Neural progenitor cell (in vitro differentiated cells): ENCODE results near the gene FBXL22. TPM values are rescaled to one million over a fixed set of nuclear protein-coding genes. Genes with fewer than 3 reads are reported as not detected.

Experiments
- DNase-seq: peaks from one replicate; pipeline ENCODE4 v3.0.0-alpha.2; 2016; ENCODE audit warnings: low spot score
- H2AFZ ChIP-seq: fragments of 200-600 bp; sonication (generic); replicated peaks from 2 replicates; pipeline ENCODE4 v1.6.1; 2016; ENCODE audit warnings: antibody characterized with exemption
- H3F3A ChIP-seq: fragments of 200-600 bp; sonication (generic); 2 replicates; pipeline ENCODE4 v1.6.1; 2016; ENCODE audit warnings: antibody characterized with exemption, low read depth
- H3K27ac ChIP-seq: fragments of 200-600 bp; sonication (generic); 2 replicates; pipeline ENCODE4 v1.5.1; 2016; ENCODE audit warnings: mild to moderate bottlenecking
- H3K27me3 ChIP-seq: fragments of 200-600 bp; sonication (generic); 2 replicates; pipeline ENCODE4 v1.6.1; 2016; ENCODE audit warnings: mild to moderate bottlenecking, moderate library complexity
- H3K36me3 ChIP-seq: fragments of 200-600 bp; sonication (generic); 2 replicates; pipeline ENCODE4 v1.5.1; 2016
- H3K4me1 ChIP-seq: fragments of 200-600 bp; sonication (generic); 2 replicates; pipeline ENCODE4 v1.6.1; 2016; ENCODE audit warnings: mixed run types
- H3K4me2 ChIP-seq: fragments of 200-600 bp; sonication (generic); 2 replicates; pipeline ENCODE4 v1.6.1; 2016
- H3K4me3 ChIP-seq: fragments of 200-600 bp; sonication (generic); 2 replicates; pipeline ENCODE4 v1.5.1; 2016
- H3K79me2 ChIP-seq: fragments of 200-600 bp; sonication (generic); 2 replicates; pipeline ENCODE4 v1.6.1; 2016; ENCODE audit warnings: low read depth
- H3K9ac ChIP-seq: fragments of 200-600 bp; sonication (generic); 2 replicates; pipeline ENCODE4 v1.6.1; 2016
- H3K9me3 ChIP-seq: fragments of 200-600 bp; sonication (generic); 2 replicates; pipeline ENCODE4 v1.5.1; 2016; ENCODE audit warnings: low read depth
- H4K20me1 ChIP-seq: fragments of 200-600 bp; sonication (generic); 2 replicates; pipeline ENCODE4 v1.6.1; 2016; ENCODE audit warnings: low read depth
- H3K27ac Mint-ChIP-seq: 3 replicates; pipeline ENCODE4 v1.8.0; 2021; ENCODE audit warnings: mixed read lengths
- H3K27me3 Mint-ChIP-seq: 2 replicates; pipeline ENCODE4 v1.8.0; 2022; ENCODE audit warnings: low read depth, mild to moderate bottlenecking, inconsistent platforms, moderate library complexity, mixed read lengths; ENCODE audit not compliant: insufficient read depth
- H3K36me3 Mint-ChIP-seq: 3 replicates; pipeline ENCODE4 v1.8.0; 2021; ENCODE audit warnings: mixed read lengths
- H3K4me1 Mint-ChIP-seq: 3 replicates; pipeline ENCODE4 v1.8.0; 2021; ENCODE audit warnings: mixed read lengths
- H3K4me3 Mint-ChIP-seq: 3 replicates; pipeline ENCODE4 v1.8.0; 2021; ENCODE audit warnings: mild to moderate bottlenecking, moderate library complexity, mixed read lengths
- H3K9me3 Mint-ChIP-seq: 3 replicates; pipeline ENCODE4 v1.8.0; 2020; ENCODE audit warnings: mixed read lengths
- CTCF ChIP-seq: fragments of 200-600 bp; sonication (generic); IDR thresholded peaks from 2 replicates; pipeline ENCODE4 v1.5.1; 2017; ENCODE audit warnings: antibody characterized with exemption, mild to moderate bottlenecking
- EZH2 ChIP-seq: fragments of 200-600 bp; sonication (generic); IDR thresholded peaks from 2 replicates; pipeline ENCODE4 v1.6.1; 2017; ENCODE audit warnings: antibody characterized with exemption, mild to moderate bottlenecking, moderate library complexity
- EZH2phosphoT487 ChIP-seq: fragments of 200-600 bp; sonication (generic); IDR thresholded peaks from 2 replicates; pipeline ENCODE4 v1.6.1; 2017; ENCODE audit warnings: antibody characterized with exemption
- total RNA-seq: library from RNA; depleted of rRNA; stranded (reverse); fragments of >200 nt; gene quantifications from 2 replicates; pipeline ENCODE4 v1.2.3, GENCODE V29; 2015; ENCODE audit warnings: low replicate concordance

FBXL22 gene
- total RNA-seq, 1 donor from 2014 or later, result 0.71 TPM

DNA sequence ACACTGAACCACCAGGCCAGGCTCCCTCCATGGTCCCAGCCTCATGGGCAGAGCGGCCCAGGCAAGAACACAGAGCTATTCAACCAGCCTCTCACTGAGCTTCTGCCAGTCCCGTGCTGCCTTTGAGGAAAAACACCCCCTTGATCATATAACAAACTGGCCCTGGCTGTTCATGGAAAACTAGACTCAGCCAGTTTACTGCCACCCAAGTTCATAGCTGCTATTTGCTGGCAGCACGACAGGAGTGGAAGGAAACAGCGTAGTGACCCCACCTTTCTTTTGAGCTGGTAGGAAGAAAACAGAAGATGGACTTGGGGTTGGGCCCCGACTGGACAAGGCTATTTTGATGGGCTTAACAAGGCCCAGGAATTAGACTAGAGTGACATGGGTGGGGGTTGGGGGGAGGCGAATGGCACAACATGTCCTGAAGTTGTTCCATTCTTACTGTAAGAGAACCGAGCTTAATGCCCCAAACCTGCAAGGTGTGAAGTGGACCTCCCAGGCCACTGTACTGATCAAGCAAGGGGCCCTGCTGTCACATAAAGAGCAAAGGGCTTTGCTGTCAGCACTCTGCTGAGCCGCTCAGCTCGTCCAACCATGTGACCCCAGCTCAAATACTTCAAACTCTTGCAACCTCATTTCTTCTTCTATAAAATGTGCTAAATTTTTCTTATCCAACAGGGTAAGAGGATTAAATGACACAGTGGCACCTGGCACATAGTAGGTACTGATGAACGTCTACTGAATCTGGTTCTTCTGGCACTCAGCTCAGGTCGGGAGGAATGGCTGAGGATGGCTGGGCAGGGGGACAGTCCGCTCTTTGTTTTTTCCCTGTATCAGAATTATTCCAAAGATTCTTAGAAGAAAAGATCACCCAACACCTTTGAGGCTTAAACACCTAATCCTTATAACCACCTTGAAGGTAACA is 1.6 kb downstream of the FBXL22 start:
- peaks cover 42% of the 10 kb centered on the region for H3K4me1 Mint-ChIP-seq

GRCh38 chr15:63599401-63600000 is 2.3 kb downstream of the FBXL22 start:
- Histone ChIP-seq H3F3A (peaks cover 36% of the 10 kb centered on the region), H3K4me3 (peak overlapping the region; percentile 62), H2AFZ (peak overlapping the region; percentile 84), H3K9ac (no peak overlapping the region), H4K20me1 (no peaks in the 10 kb centered on the region), H3K9me3 (no peaks in the 10 kb centered on the region), H3K4me1 (peaks cover 36% of the 10 kb centered on the region), H3K4me2 (peak overlapping the region; percentile 92), H3K27ac (no peak overlapping the region), H3K36me3 (no peaks in the 10 kb centered on the region), H3K79me2 (no peaks in the 10 kb centered on the region), H3K27me3 (peaks cover 27% of the 10 kb centered on the region)
- Mint-ChIP-seq H3K9me3 (no peaks in the 10 kb centered on the region), H3K4me3 (peak overlapping the region; percentile 78), H3K36me3 (peaks cover 2% of the 10 kb centered on the region), H3K27ac (peak overlapping the region; percentile 64), H3K27me3 (peaks cover 22% of the 10 kb centered on the region), H3K4me1 (peaks cover 42% of the 10 kb centered on the region)
- no peak for TF ChIP-seq EZH2phosphoT487
- peak; percentile 44 for TF ChIP-seq CTCF
- DNase-seq, result peak; percentile 48

More for the DNA sequence above, 1.6 kb downstream of the FBXL22 start:
- Mint-ChIP-seq H3K9me3 (no peaks in the 10 kb centered on the region), H3K27ac (peak overlapping the region; percentile 88), H3K4me3 (peak overlapping the region; percentile 65), H3K27me3 (peaks cover 22% of the 10 kb centered on the region), H3K36me3 (peaks cover 6% of the 10 kb centered on the region)
- no peaks in the 10 kb centered on the region for H3K36me3 ChIP-seq
- no peak overlapping the region for H2AFZ ChIP-seq
- H3K9me3 ChIP-seq, result no peaks in the 10 kb centered on the region
- H3K4me3 ChIP-seq, result no peak overlapping the region
- no peaks in the 10 kb centered on the region for H4K20me1 ChIP-seq
- H3F3A ChIP-seq, result peaks cover 32% of the 10 kb centered on the region
- no peak overlapping the region for H3K27ac ChIP-seq
- TF ChIP-seq EZH2, result no peak
- TF ChIP-seq CTCF, result no peak
- no peak for TF ChIP-seq EZH2phosphoT487
- H3K4me2 ChIP-seq, result no peak overlapping the region
- DNase-seq, result peak; percentile 28
- H3K79me2 ChIP-seq, result no peaks in the 10 kb centered on the region
- no peak overlapping the region for H3K9ac ChIP-seq
- peaks cover 29% of the 10 kb centered on the region for H3K4me1 ChIP-seq
- peaks cover 27% of the 10 kb centered on the region for H3K27me3 ChIP-seq

- Histone ChIP-seq H3K27ac (no peak overlapping the region), H3K9me3 (no peaks in the 10 kb centered on the region), H4K20me1 (no peaks in the 10 kb centered on the region), H3K79me2 (no peaks in the 10 kb centered on the region), H2AFZ (peak overlapping the region; percentile 84), H3K4me3 (peak overlapping the region; percentile 62), H3K27me3 (peaks cover 27% of the 10 kb centered on the region), H3K4me1 (peaks cover 36% of the 10 kb centered on the region), H3K4me2 (peak overlapping the region; percentile 92), H3K36me3 (no peaks in the 10 kb centered on the region), H3K9ac (no peak overlapping the region), H3F3A (peaks cover 36% of the 10 kb centered on the region)
- H3K27me3 Mint-ChIP-seq, result peaks cover 24% of the 10 kb centered on the region
- H3K9me3 Mint-ChIP-seq, result no peaks in the 10 kb centered on the region
- H3K4me3 Mint-ChIP-seq, result peak overlapping the region; percentile 78
- peak; percentile 61 for DNase-seq
- no peak overlapping the region for H3K27ac Mint-ChIP-seq
- H3K36me3 Mint-ChIP-seq, result peaks cover 2% of the 10 kb centered on the region
- TF ChIP-seq EZH2 (no peak), EZH2phosphoT487 (no peak), CTCF (no peak)
- H3K4me1 Mint-ChIP-seq, result peaks cover 42% of the 10 kb centered on the region
These were observed 2.9 kb downstream of the FBXL22 start for GRCh38 chr15:63600001-63600615.
